GM19035 (cell line): ENCODE results near the gene FLRT1.

Experiments
- ATAC-seq: cut with Tn5 transposase; IDR thresholded peaks from one replicate; pipeline ENCODE4 v1.9.1; 2021; ENCODE audit not compliant: unreplicated experiment

The FLRT1 gene

DNA sequence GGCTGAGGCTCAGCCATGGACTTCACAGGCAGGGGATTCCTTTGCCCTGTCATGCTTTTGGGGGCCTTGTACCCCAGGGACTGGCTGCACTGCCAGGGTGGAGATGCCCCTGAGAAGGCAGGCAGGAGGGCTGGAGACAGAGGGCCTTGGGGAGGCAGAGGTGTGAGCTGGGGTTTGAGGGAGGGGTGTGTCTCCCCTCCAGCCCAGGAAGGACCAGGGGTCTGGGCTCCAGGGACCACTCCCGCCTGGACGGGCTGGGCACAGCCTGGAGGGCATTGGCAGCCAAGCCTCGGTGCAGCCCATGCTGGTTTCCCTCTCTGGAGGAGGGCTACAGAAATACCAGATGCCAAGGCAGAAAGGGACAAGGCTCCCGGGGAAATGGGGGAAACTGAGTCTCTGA lies 30.0 kb upstream of the FLRT1 start:
- no peak for ATAC-seq

DNA sequence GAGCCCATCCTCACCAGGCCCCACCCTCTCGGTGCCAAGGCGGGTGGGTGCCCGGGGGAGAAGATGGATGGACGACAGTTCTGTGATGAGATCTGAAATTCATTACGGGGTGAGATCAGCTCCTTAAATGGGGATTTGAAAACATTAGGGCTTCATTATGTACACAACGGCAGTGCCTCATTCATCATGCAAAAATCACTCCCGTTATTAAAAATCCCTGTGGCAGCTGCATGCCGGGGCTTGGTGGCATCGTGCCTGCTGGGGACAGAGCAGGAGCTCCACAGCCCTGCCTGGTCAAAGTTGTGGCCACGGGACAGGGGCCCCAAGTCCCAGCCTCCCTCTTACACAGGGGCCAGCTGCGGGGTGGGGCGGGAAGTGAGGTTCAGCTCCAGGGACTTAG lies 29.3 kb upstream of the FLRT1 start:
- no peak for ATAC-seq

DNA sequence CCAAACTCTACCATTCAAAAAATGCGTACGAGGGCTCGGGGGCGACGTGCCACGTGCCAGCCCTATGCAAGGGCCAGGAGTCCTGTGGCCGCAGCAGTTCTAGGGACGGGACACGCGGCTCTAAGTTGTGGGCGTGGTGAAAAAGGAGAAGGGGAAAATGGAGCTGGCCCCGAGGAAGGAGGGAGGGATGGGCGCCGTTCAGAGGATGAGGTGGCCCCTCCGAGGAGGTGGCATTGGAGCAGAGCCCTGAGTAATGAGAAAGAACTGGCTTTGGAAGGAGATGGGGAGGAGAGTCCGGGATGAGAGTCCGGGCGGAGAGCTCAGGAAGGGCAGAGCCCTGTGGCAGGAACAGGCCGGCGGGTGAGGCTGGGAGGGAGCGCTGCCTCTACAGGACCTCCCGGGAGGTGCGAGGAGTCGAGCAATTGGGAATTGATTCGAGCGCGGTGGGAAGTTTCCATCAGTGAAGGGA lies 28.5 kb upstream of the FLRT1 start:
- no peak for ATAC-seq

DNA sequence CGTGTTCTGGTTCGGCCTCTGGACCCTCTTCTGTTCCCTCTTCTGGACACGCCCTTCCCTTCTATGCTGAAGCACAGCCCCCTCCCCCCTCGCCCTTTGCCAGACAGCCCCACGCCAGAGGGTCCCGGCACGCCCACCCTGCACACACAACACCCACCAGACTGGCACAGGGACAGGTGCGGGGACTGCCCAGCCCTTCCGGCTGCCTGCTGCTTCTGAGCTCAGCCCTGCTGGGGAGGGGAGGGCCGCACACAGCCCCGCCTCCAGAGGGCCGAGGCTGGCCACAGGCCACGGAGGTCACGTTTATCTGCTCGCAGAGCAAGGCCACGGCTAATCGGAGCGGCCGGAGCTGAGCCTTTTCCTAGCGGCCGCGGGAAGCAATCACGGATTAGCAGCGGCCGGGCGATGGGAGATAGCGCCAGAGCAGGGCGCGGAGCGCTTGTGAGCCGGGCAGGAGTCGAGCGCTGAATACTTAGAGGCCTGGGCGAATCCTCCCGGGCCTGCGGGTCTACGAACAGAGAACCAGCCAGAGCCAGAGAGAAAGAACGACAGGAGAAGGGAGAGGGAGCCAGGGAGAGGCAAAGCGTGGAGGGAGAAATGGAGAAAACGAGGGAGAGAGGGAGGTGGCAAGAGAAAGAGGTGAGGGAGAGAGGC lies 28.0 kb upstream of the FLRT1 start:
- no peak for ATAC-seq

DNA sequence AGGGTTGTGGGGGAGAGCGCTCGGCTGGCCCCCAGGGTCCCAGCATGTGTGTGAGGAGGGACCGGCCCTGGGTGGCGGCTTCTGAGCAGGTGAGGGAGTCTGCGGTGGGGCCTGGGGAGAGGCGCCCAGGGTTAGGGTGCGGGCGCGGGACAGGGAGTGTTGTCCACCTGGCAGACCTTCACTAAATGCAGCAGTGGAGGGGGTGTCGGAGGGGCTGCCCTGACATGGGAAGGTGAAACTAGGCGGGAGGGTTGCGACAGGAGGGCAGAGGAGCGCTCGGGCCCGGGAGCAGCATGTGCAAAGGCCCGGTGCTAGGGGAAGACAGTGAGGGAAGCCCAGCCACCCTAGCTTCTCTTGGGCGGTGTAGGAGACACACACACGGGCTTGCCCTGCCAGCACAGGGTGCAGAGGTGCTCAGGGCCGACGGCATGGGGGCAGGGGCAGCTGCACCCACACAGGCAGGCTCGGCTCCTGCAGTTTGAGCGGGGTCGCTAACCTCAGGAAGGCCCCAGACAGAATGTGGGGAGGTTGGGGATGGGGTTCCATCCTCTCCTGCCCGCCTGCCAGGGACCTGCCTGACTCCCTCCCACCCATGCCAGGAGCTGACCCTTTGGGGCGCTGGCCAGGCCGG lies 27.3 kb upstream of the FLRT1 start:
- no peak for ATAC-seq

DNA sequence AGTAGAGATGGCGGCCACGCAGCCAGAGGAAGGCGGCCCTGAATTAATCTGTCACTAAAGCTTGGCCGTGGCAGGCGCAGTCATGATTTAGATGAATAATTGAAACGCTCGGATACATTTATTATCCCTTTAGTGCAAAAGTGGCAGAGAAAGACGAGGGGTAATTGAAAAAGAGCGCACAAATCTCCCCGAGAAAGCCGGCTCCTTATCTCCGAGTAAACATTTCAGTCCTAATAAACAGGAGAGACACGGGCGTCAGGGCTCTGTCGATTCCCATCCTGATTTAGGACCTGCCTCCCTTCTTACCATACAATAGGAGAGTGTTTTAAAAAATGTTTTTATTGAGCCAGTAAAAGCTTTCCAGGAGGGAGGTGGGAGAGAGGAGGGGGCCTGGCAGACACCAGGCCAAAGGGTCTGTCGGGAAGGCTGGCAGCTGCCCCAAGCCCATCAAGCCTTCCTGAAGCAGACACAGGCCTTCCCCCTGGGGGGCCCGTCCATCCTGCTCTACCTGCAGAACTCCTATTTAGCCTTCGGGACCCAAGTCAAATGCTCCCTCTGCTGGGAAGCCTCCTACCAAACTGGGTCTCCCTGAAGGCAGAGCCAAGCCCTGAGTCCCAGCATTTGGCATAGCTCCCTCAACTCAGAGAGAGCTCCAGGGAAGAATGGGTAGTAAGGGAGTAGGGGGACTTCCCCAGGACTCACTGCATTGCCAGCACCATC lies 26.7 kb upstream of the FLRT1 start:
- ATAC-seq = no peak

DNA sequence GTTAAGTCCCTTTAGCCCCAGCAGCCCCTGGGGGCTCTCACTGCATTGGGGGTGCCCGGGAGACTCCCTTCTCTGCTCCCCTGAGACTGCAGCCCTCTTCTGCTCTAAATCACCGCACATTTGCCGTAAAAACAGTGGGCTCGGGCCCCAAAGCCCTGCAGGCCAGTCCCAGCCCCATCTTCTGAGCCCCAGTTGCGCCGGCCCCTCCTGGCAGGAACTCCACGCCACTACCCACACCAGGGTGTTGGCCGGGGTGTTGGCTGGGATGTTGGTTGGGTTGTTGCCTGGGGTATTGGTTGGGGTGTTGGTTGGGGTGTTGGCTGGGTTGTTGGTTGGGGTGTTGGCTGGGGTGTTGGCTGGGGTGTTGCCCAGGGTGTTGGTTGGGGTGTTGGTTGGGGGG lies 26.0 kb upstream of the FLRT1 start:
- ATAC-seq = no peak

DNA sequence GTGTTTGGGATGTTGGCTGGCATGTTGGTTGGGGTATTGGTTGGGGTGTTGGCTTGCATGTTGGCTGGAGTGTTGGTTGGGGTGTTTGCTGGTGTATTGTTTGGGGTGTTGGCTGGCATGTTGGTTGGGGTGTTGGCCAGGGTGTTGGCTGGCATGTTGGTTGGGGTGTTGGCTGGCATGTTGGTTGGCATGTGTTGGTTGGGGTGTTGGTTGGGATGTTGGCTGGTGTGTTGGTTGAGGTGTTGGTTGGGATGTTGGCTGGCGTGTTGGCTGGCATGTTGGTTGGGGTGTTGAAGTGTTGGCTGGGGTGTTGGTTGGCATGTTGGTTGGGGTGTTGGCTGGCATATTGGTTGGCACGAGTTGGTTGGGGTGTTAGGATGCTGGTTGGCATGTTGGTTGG lies 24.9 kb upstream of the FLRT1 start:
- no peak for ATAC-seq

DNA sequence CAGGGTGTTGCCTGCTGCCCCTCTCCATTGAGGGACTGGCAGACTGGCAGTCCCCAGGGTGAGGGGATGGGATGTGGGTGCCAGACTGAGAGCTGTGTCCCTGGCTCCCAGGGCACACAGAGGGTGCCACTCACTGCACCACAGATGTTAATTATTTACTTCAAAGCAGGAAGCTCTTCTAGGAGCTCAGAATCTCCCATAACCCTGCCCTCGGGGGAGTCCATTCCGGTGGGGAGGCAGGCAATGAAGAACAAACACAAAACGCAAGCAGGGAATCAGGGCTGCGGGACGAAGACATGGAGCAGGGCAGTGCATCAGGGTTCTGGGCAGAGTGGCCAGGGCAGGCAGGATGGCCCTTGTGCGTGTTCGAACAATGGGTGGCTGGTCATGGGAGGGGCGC lies 24.4 kb upstream of the FLRT1 start:
- ATAC-seq = no peak

DNA sequence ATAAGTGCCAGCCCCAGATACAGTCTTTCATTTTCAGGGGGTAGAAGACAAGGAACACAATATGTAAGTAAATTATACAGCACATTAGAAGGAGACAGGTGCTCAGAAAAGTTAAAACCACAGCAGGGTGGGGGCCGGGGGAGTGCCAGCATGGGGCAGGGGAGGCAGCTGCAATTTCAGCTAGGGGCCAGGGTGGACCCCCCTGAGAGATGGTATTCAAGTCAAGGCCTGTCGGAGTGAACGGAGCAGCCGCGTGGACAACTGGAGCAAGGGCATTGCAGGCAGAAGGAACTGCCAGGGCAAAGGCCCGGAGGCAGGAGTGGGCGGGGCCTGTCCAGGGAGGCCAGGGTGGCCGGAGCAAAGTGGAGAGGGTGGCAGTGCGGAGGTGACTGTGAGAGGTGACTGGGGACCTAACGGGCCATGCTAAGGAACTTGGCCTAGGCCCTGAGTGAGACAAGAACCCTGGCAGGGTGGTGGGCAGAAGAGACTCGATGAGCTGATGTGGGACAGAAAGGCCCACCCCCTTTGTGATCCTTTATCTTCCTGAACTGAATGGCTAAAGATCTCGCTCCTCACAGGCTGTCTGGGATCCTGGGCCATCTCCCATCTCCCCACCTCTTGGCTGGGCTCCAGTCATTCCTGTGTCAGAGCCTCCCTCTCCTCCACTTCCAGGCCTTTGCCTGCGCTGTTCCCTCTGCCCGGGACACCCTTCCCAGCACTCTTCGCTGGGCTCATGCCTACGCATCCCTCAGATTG lies 22.4 kb upstream of the FLRT1 start:
- ATAC-seq = no peak

DNA sequence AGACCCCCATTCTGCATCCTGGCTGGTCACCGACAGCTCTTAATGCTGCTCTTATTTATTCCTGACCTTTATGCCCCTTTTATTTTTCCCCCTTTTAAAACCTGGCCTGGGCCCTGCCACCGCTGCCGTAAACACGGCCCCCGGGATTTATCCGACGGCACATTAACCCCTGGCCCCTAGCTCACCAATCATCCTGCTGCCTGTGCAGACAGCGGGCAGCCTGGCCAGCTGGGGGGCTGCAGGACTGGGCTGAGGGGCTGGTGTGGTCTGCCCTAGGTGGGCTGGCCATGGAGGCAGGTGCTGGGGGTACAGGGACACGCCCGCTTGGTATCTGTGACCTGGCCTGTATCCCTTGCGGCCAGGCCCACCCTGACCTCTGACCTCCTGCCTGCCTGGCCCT lies 21.4 kb upstream of the FLRT1 start:
- no peak for ATAC-seq

DNA sequence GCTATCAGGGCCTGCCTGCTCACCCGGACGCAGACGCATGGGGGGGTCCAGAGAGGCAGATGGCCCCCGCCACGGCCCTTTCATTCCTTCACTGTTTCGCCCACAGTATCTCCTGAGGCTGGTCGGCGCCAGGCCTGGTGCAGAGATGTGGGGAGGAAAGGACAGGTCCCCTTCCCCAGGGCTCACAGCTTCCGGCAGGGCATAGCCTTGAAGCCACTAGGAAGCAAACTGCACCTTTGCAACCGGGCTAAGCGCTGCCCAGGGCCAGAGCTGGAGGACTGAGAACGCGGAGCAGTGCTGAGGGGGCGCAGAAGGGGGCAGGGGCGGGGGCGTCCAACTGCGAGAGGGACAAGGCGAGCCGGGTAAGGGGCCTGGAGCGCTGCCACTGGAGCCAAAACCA lies 20.2 kb upstream of the FLRT1 start:
- ATAC-seq = no peak

DNA sequence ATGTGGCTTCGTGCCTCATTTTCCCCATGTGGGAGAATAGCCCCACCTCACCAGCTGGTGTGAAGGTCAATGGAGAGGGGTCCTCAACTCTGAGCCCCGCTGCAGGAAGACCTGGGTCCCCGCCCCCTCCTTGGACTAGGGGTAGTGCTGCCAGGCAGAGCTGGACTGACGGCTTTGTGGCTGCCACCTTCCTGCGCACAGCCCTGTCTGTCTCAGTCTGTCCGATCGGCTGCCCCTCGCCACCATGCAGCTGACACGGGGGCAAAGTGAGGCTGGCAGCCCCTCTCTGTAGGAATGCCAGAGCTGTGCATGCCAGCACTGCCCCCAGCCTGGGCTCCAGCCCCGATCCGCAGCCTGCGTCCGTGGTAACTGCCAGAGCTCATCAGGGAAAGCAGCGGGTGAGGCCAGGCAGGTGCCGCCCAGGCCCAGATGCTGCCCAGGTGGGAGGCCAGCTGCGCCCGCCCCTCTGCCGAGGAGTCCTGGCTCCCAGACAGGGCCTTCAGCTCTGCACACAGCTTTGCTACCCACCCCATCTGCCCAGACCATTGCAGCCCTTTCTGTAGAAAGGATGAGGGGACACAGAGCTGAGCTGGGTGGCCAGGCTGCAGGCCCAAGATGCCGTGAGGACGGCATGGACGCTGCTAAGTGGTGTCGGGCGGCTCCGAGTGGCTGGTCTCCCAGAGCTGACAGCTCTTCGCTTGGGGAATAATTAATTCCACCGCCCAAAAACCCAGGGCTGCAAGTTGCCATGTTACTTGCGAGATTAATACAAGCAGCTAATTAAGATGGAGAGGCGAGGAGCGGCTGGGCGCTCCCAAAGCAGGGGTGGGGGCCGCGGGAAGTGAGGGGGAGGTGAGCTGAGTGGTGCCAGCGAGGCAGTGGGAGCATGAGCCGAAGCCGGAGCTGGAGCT lies 19.5 kb upstream of the FLRT1 start:
- no peak for ATAC-seq

DNA sequence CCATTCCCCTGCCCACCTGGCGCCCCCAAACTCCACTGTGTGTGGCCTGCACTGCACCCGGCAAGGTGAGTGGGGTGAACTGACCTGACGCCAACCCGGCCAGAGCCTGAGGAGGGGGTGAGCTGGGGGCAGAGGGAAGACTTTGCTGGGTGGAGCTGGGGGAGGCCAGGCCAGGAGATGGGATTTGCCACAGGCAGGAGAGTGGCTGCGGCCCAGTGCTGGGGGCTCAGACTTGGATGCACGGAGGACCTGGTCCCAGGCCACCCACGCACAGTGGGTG lies 17.8 kb upstream of the FLRT1 start:
- ATAC-seq = no peak

DNA sequence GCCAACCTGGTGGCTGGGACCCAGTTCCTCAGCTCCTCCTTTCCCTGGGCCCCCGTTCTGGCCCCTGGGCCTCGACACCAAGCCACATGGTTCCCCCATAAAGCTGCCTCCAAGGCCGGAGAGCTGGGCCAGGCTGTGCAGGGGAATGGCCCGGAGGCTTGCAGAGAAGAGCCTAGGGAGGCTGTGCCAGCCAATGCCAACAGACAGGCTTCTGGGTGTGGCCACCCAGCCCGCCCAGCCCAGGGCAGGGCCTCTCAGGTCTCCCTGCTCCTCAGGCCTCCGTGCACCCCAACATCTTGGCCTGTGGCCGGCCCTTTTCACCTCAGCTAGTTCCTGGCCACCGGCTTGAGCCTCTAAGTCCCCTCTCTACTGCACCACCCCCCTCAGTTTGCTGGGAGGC lies 17.4 kb upstream of the FLRT1 start:
- ATAC-seq = no peak

DNA sequence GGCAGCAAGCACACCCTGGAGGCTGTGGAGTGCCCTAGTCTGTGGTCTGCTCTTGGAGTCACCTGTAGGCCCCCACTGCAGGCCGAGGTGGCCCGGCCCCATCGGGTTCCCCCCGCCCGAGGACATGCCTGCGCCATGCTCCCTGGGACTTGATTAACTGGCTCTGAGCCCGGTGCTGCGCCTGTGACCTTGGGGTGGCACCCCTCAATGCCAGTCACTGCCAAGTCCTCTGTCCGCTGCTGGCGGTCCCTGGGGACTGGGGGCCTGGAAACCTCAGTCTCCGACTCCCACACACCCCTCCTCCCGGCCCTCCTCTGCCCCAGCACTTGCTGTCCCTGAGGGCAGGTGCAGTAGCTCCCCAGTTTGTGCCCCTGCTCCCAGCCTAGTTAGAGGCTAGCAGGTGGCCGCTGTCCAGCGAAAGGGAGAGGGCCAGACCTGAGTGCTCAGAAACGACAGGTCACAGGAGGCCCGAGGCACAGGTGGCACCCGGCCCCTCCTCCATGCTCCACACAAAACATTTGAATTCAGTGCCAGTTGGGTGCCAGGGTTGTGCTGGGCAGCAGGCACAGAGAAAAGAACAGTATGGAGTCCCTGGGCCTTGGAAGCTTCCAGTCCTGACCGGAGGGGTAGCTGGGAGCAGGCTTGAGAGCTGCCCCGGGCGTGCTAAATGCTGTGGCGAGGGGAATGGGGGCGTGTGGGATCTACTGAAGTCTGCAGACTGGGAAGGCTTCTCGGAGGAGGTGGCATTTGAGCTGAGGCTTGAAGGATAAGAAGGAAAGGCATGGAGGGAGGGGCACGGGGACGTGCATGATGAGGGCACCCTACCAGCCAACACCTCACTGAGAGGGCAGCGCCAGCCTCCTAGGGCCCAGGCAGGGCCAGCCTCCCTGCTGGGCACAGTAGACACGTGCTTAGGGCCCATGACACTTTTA lies 16.4 kb upstream of the FLRT1 start:
- ATAC-seq = no peak

DNA sequence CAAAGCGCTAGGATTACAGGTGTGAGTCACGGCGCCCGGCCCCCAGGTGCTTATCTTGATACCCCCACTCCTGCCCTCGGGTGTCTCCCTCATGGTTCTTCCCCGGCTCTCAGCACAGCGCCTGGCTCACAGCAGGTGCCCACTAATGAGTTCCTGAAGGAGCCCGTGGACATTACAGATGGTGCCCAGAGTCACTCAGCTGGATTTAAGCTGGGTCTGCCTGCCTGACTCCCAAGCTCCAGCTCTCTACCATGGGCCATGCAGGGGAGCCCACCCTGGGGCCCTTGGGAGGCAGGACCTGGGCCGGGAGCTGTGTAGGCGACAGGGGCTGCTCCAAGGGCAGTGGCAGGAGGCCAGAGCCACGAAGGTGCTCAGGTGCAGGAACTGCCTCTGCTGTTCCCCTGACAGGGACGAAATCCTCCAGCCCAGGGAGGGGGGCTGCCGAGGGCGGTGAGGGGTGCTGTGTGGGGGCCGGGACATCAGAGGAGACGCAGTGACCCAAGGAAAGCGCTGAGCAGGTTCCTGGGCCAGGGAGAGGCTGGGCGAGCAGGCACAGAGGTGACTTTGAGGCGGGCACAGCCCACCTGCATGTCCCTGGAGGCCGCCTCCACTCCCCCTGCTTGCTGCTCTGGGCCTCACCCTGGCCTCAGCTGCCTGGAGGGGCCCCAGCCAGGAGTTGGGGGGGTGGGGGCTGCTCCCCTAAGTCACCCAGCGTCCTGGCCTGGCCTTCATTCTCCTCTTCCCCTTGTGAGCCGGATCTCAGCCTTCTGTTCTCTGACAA lies 14.6 kb upstream of the FLRT1 start:
- ATAC-seq = no peak

DNA sequence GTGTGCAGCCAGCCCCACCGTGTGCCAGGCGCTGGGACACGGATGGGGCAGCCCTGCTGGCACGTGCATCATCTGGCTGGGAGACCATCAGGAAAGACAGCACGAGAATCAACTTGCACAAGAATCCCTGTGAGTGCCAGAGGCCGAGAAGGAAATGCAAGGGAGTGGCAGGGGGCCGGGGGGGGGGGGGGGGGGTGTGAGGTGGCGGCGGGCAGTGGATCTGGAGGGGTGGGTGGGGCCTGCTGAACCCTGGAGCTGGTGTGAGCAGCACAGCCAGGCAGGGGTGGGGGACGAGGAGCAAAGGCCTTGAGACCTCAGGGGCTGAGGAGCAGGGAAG lies 14.0 kb upstream of the FLRT1 start:
- no peak for ATAC-seq

DNA sequence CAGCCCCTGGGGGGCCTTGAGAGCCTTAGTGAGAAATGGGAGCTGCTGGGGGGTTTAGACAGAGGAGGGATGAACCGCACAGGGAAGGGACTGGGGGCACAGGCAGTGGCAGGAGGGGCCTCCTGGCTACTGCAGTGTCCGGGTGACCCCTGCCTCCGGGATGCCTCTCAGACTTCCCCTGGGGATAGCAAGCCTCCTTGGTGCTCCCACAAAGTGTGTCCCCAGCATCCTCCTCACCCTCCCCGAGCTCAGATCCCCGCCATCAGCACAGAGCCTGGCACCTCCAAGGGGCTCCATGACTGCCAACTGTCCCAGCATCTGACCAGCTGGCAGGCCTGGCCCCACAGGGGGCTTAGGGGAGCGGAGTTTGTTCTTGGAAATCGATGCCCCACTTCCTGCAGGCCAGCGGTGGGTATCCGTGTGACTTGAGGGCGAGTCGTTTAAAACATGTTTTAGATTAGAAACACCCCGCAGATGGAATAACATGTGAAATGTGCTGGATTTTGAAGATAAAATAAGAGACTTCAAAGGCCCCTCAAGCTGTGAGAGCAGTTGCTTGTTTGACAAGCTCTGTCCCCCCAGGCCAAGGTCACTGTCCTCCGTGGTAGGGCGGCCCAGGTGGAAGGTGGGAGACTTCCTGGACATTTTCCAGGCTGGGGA lies 13.5 kb upstream of the FLRT1 start:
- no peak for ATAC-seq
